Suppressor macrophage (primary cell): ENCODE data around the gene PNPLA2.

Experiments
- DNase-seq, 4 experiments: peaks; one replicate each; pipeline ENCODE4 v3.0.0-alpha.2; 2020 to 2022

Gene PNPLA2

GRCh38 chr11:844693-845644, 26.3 kb downstream of the PNPLA2 start:
- peak; percentile 81 to 92 (median 90) for DNase-seq

GRCh38 chr11:845872-846495, 27.3 kb downstream of the PNPLA2 start:
- no peak for DNase-seq

DNA sequence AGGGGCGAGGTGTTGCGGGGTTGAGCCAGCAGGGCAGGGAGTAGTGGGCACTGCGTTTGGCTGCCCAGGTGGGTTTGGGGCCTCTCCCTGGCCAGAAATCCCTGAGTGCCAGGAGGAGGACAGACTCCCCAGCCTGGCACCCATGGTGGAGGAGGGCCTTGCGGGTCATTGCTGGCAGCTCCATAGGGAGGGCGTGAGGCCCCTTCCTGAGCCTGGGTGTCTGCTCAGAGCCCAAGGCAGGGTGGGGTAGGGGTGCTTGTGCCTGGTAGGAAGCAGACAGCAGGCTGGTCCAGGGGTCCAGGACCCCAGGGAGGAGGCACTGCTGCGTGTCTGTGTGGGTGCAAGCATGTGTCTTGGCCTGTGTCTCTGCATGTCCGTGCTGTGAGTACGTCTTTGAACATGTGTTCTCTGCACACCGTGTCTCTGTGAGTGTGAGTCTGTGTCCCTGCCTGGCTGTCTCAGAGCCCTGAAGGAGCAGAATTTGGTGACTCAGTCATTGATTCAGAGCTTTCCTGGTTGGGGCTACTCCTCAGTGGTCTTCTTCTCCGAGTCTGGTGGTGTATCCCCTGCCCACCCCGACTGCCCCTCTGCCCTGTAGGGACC, 27.9 kb downstream of the PNPLA2 start:
- no peak for DNase-seq

- DNase-seq: no peak
Measured at GRCh38 chr11:847876-848275, 29.2 kb downstream of the PNPLA2 start.

DNA sequence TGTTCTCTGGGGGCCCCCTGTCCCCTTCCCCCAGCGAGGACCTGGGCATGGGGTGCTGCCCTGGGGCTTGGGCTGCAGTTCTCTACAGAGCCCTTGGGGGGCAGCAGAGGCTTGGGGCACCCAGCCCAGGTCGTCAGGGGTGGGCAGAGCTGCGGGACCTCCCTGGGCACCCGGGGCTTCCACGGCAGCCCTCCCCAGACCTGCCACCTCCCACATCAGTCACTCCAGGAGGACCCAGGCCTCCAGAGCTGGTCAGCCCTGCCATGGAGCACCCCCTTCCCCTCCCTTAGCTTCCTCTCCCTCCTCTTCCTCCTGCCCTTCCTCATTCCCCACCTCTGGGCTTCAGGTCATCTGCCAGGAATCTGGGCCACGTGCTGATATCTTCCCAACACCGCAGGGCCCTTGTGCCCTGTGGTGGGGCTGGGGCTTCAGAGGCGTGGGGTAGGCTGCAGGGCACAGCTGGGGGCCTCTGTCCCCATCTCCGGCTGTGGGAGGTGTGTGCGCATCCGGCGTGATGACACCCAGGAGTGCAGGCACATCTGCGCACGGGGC, 29.7 kb downstream of the PNPLA2 start:
- peak; percentile 52 to 74 (median 60) for DNase-seq

GRCh38 chr11:849104-849824, 30.6 kb downstream of the PNPLA2 start:
- peak in 2 of 4 experiments; percentile 32 to 44 for DNase-seq

GRCh38 chr11:849951-850774, 31.4 kb downstream of the PNPLA2 start:
- DNase-seq: no peak

GRCh38 chr11:850775-851763, 32.4 kb downstream of the PNPLA2 start:
- DNase-seq: peak in 1 of 4 experiments; percentile 29

DNA sequence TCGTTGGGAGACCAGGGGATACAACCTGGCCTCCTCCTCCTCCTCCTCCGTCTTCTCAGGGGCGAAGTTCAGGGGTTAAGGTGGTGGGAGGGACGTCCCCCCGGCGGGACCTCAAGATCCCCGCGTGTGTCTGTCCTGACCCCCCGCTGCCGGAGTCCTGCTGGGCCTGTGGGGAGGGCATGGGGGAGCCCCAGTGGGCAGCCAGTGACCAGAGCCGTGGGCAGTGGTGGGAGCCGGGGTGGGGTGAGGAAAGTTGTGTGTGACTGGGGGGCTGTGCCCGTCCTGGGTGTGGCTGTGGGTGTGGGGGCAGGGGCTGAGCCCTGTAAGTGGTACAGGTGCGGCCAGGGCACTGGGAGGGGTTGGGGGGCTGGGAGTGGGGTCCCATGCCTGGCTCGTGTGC, 34.0 kb downstream of the PNPLA2 start:
- no peak for DNase-seq

DNA sequence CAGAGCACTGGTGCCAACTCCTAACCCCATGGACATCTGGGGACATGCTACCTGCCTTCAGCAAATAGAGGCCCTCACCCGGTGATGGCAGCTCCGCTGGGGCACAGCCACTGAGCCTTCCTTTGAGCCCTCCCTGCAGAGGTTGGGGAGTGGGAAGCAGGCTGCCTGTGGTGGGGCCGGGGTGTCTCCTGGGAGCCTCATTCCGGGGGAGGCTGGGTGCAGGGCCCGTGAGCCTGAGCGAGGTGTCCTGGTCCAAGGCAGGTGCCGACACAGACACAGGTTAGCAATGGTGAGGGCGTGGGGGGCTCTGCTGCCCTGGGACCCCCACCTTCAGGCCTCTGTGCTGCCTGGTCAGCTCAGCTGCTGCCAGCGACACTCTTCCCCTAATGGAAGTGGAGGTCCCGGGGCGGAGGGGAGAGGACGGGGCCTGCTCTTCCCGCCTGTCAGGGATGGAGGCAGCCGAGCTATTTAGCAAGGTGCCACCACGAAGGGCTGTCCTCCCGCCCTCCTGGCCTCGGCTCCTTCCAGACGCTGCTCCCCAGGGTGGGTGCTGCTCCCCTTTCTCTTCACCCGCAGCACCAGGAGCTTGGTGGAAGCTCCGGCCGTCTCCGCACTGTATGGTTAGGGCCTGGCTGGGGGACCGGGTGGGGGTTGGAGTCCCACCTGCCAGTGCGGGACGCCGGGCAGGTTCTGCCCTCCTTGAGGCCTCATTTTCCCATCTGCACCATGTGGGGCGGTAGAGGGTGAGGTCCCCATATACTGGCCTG, 35.2 kb downstream of the PNPLA2 start:
- no peak for DNase-seq

DNA sequence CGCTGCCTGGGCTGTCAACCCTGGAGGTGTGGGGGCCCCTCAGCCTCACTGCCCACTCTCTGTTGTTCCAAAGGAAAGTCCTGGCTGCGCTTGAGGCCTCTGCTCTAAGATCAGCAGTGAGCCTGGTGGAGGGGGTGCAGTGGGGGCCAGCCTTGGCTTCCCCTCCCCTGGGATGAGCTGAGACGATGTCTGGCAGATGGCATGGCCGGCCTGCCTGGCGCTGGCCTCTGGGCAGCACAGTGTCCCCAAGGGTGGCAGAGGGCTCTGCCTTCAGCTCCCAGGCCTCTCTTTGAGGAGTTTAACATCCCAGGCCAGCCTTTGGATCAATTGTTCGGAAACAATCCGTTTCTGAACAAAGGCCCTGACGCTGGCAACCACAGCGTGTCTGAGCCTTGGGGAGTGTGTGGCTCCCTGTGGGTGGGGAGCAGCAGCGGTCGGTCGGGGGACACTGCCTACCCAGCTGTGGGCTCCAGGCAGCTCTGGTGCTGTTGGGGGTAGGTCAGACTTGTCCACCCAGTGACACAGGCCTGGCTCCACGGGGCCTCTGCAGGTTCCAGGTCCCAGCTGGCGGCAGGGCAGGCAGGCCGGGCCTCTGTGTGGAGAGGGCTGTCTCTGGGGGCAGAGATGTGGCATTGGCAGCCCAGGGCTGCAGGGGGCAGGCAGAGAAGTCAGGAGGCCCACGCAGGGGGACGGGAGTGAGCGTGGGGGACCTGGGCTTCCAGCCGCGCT, 36.1 kb downstream of the PNPLA2 start:
- DNase-seq: no peak

DNA sequence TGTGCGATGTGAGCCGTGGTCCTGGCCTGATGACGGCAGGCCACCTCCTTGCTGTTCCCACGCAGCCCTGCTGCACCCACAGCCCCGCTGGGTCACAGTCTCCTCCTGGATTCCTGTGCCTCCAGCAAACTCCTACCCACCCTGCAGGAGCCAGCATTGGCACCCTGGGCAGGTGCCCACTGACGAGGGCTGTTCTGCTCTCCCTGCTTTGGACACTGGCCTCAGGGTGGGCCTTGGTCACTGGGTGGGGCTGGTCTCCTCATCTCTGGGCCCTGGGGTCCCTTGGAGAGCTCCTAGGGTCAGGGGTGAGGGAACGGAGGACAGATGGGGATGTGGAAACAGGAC, 36.6 kb downstream of the PNPLA2 start:
- DNase-seq: no peak

DNA sequence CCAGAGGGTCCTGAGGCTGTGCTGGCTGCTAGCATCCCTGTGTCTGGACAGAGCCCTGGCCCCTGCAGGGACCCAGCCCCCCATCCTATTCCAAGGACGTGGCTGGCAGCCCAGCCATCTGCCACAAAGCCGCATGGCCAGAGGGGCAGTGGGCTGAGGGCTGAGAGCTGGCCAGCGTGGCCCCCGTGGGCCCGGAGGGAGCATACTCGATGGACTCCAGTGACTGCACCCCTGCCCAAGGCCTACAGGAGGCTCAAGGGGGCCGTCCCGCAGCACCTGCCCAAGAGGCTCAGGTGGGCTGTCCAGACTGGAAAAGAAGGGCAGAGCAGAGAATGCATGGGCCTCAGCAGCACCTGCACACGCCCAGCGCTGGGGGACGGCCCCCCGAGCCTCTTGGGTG, 37.1 kb downstream of the PNPLA2 start:
- no peak for DNase-seq

DNA sequence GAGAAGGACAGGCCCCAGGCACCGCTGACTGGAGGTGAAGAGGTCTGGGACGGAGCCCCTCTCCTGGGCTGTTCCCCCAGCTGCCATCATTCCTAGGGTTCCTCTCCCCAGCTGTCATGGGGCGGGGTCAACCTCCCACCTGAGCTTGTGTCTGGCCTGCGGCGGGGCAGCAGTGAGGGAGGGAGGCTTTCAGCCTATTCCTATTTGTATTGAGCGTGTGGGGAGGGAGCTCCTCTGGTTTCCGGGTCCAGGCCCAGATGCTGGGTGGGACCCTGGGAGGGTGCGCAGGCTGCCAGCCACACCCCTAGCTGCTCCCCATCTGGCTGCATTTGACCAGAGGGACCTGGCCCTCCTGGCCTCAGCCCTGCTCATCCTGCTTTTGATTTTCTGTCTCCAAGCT, 37.7 kb downstream of the PNPLA2 start:
- DNase-seq: no peak

- no peak for DNase-seq
Measured at GRCh38 chr11:858053-858761, 39.5 kb downstream of the PNPLA2 start.

GRCh38 chr11:858762-859339, 40.1 kb downstream of the PNPLA2 start:
- DNase-seq: no peak

DNA sequence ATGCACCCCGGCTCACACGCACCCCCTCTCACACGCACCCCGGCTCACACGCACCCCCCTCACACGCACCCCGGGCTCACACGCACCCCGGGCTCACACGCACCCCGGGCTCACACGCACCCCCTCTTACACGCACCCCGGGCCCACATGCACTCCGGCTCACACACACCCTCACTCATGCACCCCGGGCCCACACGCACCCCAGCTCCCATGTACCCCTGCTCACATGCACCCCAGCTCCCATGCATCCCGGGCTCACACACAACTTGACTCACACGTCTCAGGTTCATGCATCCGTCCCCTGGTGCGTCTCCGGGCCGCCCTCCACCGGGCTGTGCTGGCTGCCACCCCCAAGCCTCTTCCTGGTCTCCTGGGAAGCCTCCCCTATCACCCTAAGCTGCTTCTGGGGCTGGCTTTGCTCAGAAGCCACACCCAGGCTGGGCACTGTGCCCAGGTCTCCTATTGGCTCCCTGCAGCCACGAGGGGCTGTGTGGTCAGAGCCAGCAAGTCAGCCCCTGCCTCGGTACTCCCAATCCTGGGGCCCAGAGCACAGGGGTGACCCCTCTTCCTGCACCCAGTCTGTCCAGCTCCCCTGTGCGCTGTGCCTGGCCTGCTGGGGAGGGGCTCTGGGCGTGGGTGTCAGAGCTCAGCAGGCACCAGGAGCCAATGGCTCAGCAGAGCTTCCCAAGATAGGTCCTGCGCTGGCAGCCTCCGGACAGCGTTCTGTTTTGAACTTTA, 40.8 kb downstream of the PNPLA2 start:
- DNase-seq: peak in 1 of 4 experiments; percentile 23
